GM12878 (cell line): ENCODE data around the gene LARP4. TPM values are rescaled to one million over a fixed set of nuclear protein-coding genes. Genes with fewer than 3 reads are reported as not detected.

Experiments
- ASH2L ChIP-seq: fragments of 300-600, 200-600 bp; sonication (generic); IDR thresholded peaks from 2 replicates; pipeline ENCODE4 v1.6.1; 2017; ENCODE audit warnings: low read depth, mild to moderate bottlenecking, borderline replicate concordance
- ATF7 ChIP-seq: fragments of 450-650 bp; IDR thresholded peaks from 2 replicates; pipeline ENCODE4 v1.6.1; 2016; ENCODE audit warnings: low read depth, mild to moderate bottlenecking
- CBFB ChIP-seq: IDR thresholded peaks from 2 replicates; pipeline ENCODE4 v1.6.1; 2016; ENCODE audit warnings: antibody characterized with exemption, low read depth
- CREM ChIP-seq: IDR thresholded peaks from 2 replicates; pipeline ENCODE4 v1.6.1; 2014; ENCODE audit warnings: antibody characterized with exemption, low read depth
- HDAC6 ChIP-seq: fragments of 200-600 bp; sonication (generic); IDR thresholded peaks from one replicate; pipeline ENCODE4 v1.8.0; 2017; ENCODE audit warnings: antibody characterized with exemption; ENCODE audit not compliant: unreplicated experiment
- IKZF1 ChIP-seq: fragments of 450-650 bp; conservative IDR thresholded peaks from 2 replicates; pipeline ENCODE4 v1.6.1; 2017; ENCODE audit warnings: antibody characterized with exemption, mild to moderate bottlenecking
- KLF5 ChIP-seq: fragments of 450-650 bp; IDR thresholded peaks from 2 replicates; pipeline ENCODE4 v1.6.1; 2014; ENCODE audit warnings: mild to moderate bottlenecking; ENCODE audit not compliant: partially characterized antibody
- MYC ChIP-seq: IDR thresholded peaks from 2 replicates; pipeline ENCODE4 v1.6.1; 2011; ENCODE audit warnings: mild to moderate bottlenecking, low read length, moderate library complexity, inconsistent platforms; ENCODE audit not compliant: insufficient read depth, insufficient replicate concordance, insufficient read length, severe bottlenecking
- NFYB ChIP-seq: IDR thresholded peaks from 2 replicates; pipeline ENCODE4 v1.6.1; 2011; ENCODE audit warnings: low read depth, mild to moderate bottlenecking, low read length, improper control_type of control experiment, moderate library complexity; ENCODE audit not compliant: insufficient read depth
- NR2F1 ChIP-seq: fragments of 450-650 bp; conservative IDR thresholded peaks from 2 replicates; pipeline ENCODE4 v1.6.1; 2017; ENCODE audit warnings: mild to moderate bottlenecking
- PAX8 ChIP-seq: fragments of 450-650 bp; IDR thresholded peaks from 2 replicates; pipeline ENCODE4 v1.6.1; 2017; ENCODE audit warnings: mild to moderate bottlenecking, moderate library complexity
- POLR2AphosphoS2 ChIP-seq: IDR thresholded peaks from 2 replicates; pipeline ENCODE4 v1.6.1; 2011; ENCODE audit warnings: low read depth, mild to moderate bottlenecking, low read length, improper control_type of control experiment, moderate library complexity
- SIX5 ChIP-seq: IDR thresholded peaks from 2 replicates; pipeline ENCODE4 v1.6.1; 2011; ENCODE audit warnings: mild to moderate bottlenecking, low read depth, low read length, moderate library complexity; ENCODE audit not compliant: severe bottlenecking
- SMAD5 ChIP-seq: IDR thresholded peaks from 2 replicates; pipeline ENCODE4 v1.6.1; 2016; ENCODE audit warnings: antibody characterized with exemption, low read depth
- WRNIP1 ChIP-seq: IDR thresholded peaks from 2 replicates; pipeline ENCODE4 v1.6.1; 2011; ENCODE audit warnings: low read depth, low read length, improper control_type of control experiment, borderline replicate concordance
- YBX1 ChIP-seq: fragments of 450-650 bp; IDR thresholded peaks from 2 replicates; pipeline ENCODE4 v1.6.1; 2016; ENCODE audit warnings: antibody characterized with exemption
- ZBED1 ChIP-seq: IDR thresholded peaks from 2 replicates; pipeline ENCODE4 v1.6.1; 2016; ENCODE audit warnings: borderline replicate concordance
- ZNF24 ChIP-seq: fragments of 450-650 bp; IDR thresholded peaks from 2 replicates; pipeline ENCODE4 v1.6.1; 2017; ENCODE audit warnings: antibody characterized with exemption, mild to moderate bottlenecking
- polyA plus RNA-seq, 11 experiments: library from polyadenylated mRNA; depleted of rRNA in 4 of 11; unstranded in 6 of 11; stranded (reverse) in 5 of 11; fragments of >200 nt; fragmentation: Nextera tagmentation in 4 of 11; fragmentation: Illumina TruSeq in 1 of 11; extraction: Ambion mirVana in 4 of 11; extraction: Trizol in 1 of 11; gene quantifications; 1 replicate in 1 of 11; 2 replicates in 10 of 11; pipeline versions ENCODE4 v1.2.1 to v1.2.3, GENCODE V29; 2011 to 2016; ENCODE audit warnings: inconsistent platforms in 2 of 11, missing spikeins in 2 of 11, low read depth in 1 of 11
- total RNA-seq, 4 experiments: library from RNA; depleted of rRNA in 3 of 4; stranded (reverse); fragments of >200 nt in 3 of 4; fragmentation: Illumina TruSeq in 1 of 4; extraction: Trizol in 1 of 4; gene quantifications; 2 replicates each; pipeline versions ENCODE4 v1.2.1 to v1.2.3, GENCODE V29; 2013 to 2021
- TF ChIP-seq, protein P1 (sequence below): IDR thresholded peaks from 2 replicates; pipeline ENCODE4 v1.6.1; 2012; ENCODE audit warnings: low read length, inconsistent platforms
- TF ChIP-seq, protein P2 (sequence below): IDR thresholded peaks from 2 replicates; pipeline ENCODE4 v1.6.1; 2011; ENCODE audit warnings: low read depth, low read length, improper control_type of control experiment, borderline replicate concordance
- TF ChIP-seq, protein P3 (sequence below): IDR thresholded peaks from 2 replicates; pipeline ENCODE4 v1.6.1; 2011; ENCODE audit warnings: mild to moderate bottlenecking, low read depth, low read length, moderate library complexity; ENCODE audit not compliant: insufficient replicate concordance
- TF ChIP-seq, protein P4 (sequence below): fragments of 450-650 bp; IDR thresholded peaks from 2 replicates; pipeline ENCODE4 v1.6.1; 2016; ENCODE audit warnings: mild to moderate bottlenecking
- TF ChIP-seq, protein P5 (sequence below): fragments of 450-650 bp; IDR thresholded peaks from 2 replicates; pipeline ENCODE4 v1.6.1; 2016; ENCODE audit warnings: mild to moderate bottlenecking, moderate library complexity, borderline replicate concordance

The LARP4 gene
- total and polyA plus RNA-seq, 10 of the 15 experiments (the other 5 are each of a cell fraction or from before 2014, with no cell fraction given), result 24.1 to 72.6 (median 35.6) TPM

DNA sequence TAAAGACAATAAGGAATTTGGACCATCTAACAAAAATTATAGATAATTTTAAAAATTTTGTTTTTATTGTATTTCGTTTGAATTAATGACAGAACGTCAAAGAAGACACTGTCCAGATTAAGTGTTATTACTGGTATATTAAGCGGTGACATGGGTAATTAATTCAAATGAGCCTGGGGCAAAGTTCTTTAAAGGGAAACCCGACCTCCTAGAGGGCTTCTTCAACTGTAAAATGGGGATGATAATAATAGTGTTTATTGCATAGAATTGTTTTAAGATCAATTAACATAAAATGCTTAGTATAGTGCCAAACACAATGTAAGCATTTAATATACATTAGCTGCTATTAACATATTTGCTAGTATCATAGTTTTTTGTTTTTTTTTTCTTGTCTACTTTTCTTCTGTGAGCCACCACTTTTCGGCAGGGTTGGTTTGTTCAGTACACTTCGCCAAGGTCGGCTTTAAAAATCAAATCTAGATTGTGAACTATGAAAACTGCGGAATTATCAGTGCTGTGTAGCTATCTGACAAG lies 514 bp upstream of the LARP4 start (continued):
- TF ChIP-seq, protein P1, sequence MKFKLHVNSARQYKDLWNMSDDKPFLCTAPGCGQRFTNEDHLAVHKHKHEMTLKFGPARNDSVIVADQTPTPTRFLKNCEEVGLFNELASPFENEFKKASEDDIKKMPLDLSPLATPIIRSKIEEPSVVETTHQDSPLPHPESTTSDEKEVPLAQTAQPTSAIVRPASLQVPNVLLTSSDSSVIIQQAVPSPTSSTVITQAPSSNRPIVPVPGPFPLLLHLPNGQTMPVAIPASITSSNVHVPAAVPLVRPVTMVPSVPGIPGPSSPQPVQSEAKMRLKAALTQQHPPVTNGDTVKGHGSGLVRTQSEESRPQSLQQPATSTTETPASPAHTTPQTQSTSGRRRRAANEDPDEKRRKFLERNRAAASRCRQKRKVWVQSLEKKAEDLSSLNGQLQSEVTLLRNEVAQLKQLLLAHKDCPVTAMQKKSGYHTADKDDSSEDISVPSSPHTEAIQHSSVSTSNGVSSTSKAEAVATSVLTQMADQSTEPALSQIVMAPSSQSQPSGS, result no peak
- no peak for TF ChIP-seq HDAC6
- TF ChIP-seq, protein P2, sequence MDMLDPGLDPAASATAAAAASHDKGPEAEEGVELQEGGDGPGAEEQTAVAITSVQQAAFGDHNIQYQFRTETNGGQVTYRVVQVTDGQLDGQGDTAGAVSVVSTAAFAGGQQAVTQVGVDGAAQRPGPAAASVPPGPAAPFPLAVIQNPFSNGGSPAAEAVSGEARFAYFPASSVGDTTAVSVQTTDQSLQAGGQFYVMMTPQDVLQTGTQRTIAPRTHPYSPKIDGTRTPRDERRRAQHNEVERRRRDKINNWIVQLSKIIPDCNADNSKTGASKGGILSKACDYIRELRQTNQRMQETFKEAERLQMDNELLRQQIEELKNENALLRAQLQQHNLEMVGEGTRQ, result no peak
- TF ChIP-seq, protein P3, sequence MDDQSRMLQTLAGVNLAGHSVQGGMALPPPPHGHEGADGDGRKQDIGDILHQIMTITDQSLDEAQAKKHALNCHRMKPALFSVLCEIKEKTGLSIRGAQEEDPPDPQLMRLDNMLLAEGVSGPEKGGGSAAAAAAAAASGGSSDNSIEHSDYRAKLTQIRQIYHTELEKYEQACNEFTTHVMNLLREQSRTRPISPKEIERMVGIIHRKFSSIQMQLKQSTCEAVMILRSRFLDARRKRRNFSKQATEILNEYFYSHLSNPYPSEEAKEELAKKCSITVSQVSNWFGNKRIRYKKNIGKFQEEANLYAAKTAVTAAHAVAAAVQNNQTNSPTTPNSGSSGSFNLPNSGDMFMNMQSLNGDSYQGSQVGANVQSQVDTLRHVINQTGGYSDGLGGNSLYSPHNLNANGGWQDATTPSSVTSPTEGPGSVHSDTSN, result no peak
- TF ChIP-seq MYC, result no peak
- TF ChIP-seq, protein P4, sequence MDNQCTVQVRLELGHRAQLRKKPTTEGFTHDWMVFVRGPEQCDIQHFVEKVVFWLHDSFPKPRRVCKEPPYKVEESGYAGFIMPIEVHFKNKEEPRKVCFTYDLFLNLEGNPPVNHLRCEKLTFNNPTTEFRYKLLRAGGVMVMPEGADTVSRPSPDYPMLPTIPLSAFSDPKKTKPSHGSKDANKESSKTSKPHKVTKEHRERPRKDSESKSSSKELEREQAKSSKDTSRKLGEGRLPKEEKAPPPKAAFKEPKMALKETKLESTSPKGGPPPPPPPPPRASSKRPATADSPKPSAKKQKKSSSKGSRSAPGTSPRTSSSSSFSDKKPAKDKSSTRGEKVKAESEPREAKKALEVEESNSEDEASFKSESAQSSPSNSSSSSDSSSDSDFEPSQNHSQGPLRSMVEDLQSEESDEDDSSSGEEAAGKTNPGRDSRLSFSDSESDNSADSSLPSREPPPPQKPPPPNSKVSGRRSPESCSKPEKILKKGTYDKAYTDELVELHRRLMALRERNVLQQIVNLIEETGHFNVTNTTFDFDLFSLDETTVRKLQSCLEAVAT, result no peak
- no peak for TF ChIP-seq YBX1
- TF ChIP-seq ZNF24, result no peak
- TF ChIP-seq POLR2AphosphoS2, result no peak
- TF ChIP-seq ASH2L, result no peak
- TF ChIP-seq CBFB, result no peak
- TF ChIP-seq ATF7, result peak; percentile 99
- TF ChIP-seq WRNIP1, result no peak
- TF ChIP-seq, protein P5, sequence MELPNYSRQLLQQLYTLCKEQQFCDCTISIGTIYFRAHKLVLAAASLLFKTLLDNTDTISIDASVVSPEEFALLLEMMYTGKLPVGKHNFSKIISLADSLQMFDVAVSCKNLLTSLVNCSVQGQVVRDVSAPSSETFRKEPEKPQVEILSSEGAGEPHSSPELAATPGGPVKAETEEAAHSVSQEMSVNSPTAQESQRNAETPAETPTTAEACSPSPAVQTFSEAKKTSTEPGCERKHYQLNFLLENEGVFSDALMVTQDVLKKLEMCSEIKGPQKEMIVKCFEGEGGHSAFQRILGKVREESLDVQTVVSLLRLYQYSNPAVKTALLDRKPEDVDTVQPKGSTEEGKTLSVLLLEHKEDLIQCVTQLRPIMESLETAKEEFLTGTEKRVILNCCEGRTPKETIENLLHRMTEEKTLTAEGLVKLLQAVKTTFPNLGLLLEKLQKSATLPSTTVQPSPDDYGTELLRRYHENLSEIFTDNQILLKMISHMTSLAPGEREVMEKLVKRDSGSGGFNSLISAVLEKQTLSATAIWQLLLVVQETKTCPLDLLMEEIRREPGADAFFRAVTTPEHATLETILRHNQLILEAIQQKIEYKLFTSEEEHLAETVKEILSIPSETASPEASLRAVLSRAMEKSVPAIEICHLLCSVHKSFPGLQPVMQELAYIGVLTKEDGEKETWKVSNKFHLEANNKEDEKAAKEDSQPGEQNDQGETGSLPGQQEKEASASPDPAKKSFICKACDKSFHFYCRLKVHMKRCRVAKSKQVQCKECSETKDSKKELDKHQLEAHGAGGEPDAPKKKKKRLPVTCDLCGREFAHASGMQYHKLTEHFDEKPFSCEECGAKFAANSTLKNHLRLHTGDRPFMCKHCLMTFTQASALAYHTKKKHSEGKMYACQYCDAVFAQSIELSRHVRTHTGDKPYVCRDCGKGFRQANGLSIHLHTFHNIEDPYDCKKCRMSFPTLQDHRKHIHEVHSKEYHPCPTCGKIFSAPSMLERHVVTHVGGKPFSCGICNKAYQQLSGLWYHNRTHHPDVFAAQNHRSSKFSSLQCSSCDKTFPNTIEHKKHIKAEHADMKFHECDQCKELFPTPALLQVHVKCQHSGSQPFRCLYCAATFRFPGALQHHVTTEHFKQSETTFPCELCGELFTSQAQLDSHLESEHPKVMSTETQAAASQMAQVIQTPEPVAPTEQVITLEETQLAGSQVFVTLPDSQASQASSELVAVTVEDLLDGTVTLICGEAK, result no peak
- TF ChIP-seq SIX5, result no peak
- no peak for TF ChIP-seq NFYB
- no peak for TF ChIP-seq CREM
- no peak for TF ChIP-seq PAX8
- TF ChIP-seq IKZF1, result no peak
- no peak for TF ChIP-seq ZBED1
- no peak for TF ChIP-seq SMAD5
- TF ChIP-seq KLF5, result peak; percentile 98
- 0 out of 2 replicates have a peak, but pooled peaks have one; percentile 35 for TF ChIP-seq NR2F1
